ENCODE measurements around the gene DNAH10.

DNA sequence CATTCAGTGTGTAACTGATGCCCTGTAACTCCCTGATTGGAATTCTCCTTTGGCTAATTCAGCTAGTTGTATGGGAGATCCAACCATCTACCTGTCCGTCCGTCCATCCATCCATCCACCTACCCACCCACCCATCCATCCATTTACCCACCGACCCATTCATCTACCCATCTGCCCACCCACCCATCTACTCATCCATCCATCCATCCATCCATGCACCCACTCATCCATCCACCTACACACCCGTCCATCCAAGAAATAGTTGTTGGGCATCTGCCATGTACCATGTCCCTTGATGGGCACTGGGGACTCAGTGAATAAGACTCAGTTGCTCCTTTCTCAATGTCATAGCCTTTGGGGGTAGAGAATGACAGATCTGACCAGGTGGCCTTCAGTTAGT is 162.4 kb downstream of the DNAH10 start:
- TF ChIP-seq, protein P1, sequence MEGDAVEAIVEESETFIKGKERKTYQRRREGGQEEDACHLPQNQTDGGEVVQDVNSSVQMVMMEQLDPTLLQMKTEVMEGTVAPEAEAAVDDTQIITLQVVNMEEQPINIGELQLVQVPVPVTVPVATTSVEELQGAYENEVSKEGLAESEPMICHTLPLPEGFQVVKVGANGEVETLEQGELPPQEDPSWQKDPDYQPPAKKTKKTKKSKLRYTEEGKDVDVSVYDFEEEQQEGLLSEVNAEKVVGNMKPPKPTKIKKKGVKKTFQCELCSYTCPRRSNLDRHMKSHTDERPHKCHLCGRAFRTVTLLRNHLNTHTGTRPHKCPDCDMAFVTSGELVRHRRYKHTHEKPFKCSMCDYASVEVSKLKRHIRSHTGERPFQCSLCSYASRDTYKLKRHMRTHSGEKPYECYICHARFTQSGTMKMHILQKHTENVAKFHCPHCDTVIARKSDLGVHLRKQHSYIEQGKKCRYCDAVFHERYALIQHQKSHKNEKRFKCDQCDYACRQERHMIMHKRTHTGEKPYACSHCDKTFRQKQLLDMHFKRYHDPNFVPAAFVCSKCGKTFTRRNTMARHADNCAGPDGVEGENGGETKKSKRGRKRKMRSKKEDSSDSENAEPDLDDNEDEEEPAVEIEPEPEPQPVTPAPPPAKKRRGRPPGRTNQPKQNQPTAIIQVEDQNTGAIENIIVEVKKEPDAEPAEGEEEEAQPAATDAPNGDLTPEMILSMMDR (IDR thresholded peaks at IDR 0.05; ENCODE audit: insufficient read depth, low read depth, low read length): no peak
- TF ChIP-seq EZH2 (IDR thresholded peaks at IDR 0.05; ENCODE audit: insufficient read depth, low read length): no peak

Data from astrocyte (in vitro differentiated cells and primary cell).